ELR (cell line): ENCODE measurements around the gene NAALAD2.
"Not testable (repeated sequence)": the region's sequence is repeated elsewhere in the genome, so short reads cannot be mapped to it uniquely, and the experiment has no call there.

Experiments
- DNase-seq: peaks from one replicate; pipeline ENCODE4 v3.0.0-alpha.2; 2015; ENCODE audit warnings: low read depth

Gene NAALAD2

DNA sequence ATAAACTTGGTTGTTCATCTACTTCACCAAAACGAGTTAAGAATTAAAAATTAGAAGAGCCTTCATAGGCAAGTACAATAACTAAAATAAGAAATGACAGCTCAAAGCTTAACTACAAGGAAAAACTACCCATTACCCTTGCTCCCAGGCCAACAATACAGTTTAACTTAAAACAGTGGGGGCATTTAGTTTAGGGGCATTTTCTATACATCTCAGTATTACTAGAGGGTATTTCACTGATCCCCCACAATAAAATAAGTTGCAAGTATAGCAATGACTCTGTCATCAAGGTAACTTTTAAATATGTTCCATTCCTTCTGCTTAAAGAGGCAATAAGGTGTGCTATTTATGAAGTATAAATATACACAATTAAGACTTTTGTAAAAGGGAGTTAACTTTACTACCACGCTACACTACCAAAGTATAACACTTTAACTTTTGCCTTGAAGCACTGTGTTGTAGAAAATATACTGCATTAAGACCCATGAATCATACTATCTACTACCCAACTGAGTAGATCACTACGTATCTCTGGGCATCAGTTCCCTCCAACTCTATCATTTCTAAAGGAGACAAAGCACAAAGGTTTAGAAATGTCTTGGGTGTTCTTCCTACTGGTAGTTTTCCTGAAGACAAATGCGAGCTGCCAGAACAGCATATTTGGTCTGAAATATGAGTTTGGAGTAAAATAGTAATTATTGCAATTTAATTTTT, 58.6 kb downstream of the NAALAD2 start:
- no peak for DNase-seq

DNA sequence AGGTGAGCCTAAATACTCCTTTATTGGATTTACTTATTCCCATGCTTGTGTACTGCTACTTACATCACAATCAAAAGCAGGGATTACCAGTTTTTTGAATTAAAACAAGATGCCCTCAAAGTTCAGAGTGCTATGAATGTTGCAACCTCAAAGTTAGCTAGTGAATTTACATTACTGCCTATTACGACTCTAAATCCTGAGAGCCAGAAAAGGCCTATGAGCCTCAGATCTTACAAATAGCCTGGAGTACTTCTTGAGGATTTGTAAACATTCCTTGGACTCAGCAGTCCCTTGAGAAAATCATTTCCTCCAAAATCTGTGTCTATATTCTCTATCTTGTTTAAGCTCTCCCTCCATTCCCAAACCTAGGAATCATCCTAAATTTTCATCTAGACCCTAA, 62.9 kb downstream of the NAALAD2 start:
- DNase-seq, result no peak

DNA sequence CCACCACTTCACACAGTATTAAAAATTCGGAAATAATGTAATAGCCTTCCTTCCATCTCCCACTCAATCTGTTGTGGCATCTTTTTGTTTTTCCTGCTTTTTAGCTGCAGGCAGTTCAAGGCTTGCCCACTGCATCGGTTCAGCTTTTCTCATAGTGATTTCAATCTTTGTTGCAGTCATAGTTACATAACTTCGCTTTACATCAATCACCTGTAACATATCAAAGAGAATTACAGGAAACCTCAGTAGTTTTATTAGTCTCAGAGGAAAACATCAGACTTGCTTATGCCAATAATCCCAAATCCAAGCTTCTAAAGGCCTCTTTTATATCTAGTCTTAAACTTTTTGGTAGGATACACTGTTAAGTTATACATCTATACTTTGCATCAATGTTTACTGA, 67.9 kb downstream of the NAALAD2 start:
- no peak for DNase-seq

DNA sequence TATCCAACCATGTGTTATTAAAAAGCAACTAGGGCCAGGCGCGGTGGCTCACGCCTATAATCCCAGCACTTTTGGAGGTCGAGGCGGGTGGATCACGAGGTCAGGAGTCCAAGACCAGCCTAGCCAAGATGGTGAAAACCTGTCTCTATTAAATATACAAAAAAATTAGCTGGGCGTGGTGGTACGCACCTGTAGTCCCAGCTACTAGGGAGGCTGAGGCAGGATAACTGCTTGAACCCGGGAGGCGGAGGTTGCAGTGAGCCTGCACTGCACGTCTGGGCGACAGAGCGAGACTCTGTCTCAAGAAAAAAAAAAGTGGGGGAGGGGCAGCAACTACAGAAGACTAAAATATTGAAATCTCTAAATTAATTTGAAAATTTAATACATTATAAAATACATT, 69.9 kb downstream of the NAALAD2 start:
- no peak for DNase-seq

DNA sequence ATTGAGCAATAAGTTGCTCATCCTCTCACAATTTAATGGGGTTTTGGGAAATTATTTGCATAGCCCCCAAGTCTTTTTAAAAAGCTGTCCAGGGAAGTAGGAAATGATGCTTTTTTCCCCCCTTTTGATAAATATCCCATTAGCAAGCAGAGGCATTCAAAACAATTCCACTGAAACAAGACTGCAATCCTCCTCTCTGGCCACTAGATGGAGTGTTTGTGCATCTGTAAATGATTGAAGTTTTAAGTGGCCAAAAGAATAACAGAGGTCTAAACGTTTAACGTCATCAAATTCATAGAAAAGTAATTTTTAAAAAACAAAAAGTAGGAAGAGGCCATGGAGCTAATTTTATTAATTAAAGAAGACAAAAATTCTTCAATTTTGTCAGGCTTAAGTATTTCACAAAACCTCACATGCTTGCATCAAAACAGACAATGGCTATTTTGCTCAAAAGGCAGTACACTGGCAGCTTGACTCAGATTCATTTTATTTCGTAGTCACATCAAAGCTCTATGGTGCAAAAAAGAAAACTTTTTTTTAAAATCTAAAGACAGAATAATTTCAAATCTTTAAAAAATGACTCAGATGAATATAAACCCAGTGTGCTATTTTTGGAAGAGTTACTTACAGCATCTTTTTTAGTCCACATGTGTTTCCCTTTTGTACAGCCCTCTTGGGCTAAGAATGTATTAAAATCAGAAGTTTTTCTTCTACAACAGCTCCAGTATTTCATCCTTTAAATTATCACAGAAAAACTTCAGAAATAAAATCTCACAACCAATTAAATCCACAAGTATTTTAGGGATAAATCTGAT, 70.6 kb downstream of the NAALAD2 start:
- DNase-seq, result peak; percentile 65

DNA sequence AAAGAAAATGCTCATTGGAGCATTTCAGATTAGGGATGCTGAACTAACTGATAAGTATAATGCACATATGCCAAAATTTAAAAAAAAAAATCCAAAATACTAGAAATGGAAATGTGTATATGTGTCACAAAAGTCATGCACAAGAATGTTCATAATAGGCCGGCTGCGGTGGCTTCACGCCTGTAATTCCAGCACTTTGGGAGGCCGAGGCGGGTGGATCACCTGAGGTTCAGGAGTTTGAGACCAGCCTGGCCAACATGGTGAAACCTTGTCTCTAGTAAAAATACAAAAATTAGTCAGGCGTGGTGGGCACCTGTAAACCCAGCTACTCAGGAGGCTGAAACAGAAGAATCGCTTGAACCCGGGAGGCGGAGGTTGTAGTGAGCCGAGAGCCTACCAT, 73.5 kb downstream of the NAALAD2 start:
- DNase-seq, result not testable (repeated sequence)

DNA sequence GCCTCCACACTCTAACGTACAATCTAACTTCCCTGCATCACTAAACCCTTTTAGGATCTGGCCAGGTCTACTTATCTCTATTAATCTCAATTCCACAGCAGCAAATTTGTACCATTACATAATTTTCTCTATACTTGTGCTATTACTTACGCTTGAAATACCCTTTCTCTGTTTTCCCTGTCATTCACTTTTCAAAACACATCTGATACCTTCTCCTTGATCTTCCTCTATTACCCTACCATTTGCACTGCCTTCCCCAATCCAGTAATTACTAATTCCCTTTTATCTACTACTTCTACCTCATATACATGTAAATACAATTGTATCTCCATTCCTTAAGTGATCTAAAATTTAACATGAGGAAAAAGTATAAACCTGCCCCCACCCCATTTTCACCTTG, 74.4 kb downstream of the NAALAD2 start:
- DNase-seq, result no peak

DNA sequence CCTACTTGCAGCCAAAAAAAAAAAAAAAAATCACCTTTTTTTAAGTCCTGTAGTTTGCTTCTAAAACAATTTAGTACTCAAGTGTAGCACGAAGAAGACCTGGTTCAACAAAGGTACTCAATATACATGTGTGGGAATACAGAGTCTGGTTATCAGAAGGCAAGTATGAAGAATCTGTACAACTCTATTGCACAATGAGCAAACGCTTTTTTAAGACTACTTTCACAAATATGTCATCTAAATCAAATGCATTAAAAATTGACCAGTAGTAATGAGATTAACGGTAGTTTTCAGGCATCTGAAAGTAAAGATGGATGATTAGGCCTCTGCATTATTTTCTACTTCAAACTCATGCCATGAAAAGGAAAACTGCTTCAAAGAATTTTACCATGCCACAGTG, 78.9 kb downstream of the NAALAD2 start:
- DNase-seq, result no peak

DNA sequence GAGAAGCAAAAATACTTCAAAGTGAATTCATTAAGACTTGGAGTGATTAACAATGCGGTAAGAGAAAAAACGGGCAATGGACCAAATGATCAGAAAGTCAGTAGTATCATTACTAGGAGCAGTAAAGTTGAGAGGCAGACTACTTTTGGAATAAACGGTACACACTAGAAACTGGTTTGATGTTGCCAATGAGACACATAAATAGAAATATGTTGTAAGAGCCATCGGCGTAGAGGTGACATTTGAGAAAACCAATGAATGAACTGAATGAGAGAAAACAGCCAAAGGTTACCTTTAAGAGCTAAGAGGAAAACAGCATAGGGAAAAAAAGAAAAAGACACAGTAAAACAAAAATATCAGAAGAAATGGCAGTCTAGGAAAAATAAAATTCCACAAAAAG, 82.1 kb downstream of the NAALAD2 start:
- no peak for DNase-seq

DNA sequence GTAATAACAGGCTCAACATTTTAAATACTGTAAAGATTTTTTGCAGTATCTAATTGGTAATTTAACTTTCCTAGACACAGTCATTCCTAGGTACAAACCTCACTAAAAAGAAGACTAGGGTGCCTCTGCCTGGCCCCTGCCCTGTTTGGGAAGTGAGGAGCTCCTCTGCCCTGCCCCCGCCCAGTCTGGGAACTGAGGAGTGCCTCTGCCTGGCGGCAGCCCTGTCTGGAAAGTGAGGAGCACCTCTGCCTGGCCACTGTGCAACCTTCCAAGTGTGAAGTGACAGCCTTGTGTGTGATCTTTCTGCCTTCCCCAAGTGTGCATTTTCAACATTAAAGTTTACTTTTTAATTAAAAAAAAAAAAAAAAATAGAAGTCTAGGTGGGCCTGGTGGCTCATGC, 84.1 kb downstream of the NAALAD2 start:
- DNase-seq, result no peak

DNA sequence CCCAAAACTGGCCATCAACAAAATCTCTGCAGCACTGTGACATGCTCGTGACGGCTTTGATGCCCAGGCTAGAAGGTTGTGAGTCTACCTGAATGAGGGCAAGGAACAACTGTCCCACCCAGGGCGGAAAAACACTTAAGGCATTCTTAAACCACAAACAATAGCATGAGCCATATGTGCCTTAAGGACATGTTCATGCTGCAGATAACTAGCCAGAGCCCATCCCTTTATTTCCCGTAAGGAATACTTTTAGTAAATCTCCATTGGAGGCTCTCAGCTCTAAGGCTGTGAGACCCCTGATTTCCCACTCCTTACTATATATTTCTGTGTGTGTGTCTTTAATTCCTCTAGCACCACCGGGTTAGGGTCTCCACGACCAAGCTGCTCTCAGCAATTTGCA, 85.0 kb downstream of the NAALAD2 start:
- no peak for DNase-seq

DNA sequence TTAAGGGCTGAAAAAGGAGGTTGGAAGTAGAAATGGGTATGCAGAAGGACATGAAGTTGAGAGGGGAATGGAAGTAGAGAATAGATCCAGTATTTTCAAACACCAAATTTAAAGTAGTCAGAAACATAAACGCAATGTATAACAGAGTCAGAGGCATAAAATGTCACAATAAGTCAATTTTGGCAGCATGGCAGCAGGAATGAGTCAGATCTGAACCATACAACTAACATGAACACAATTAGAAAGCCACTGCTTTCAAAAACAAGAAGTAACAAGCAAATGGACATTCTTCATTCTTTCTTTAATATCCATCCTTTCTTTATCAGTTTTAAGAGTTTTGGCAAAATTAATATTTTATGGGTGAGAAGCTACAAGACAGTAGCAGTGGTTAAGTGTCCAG, 85.9 kb downstream of the NAALAD2 start:
- peak; percentile 55 for DNase-seq

DNA sequence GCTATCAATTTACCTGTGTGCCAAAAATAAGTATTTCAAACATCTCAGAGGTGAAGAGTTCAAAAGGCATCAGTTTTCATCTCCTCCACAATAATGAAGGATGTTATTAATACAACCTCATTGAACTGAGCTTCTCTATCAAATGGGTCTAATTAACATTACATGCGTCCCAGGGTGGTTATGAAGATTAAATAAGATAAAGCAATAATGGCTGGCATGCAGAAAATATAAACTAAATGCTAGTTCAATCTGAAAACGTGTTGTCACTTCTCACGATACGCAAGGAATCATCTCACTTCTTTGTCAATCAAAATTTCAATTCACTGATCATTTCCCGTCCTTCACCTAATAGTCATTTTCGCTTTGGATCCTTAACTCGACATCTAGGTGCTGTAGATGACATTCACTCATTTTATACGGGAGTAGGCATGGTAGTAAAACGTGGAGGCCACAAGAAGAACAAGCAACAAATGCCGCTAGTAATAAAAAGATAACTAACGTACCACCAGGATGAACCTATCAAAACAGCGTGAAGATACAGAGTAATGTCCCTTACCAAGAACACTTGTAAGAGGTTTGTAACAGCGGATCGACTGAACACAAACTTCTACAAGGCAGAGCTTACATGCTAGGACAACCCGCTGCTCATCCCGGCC, 87.5 kb downstream of the NAALAD2 start:
- no peak for DNase-seq

DNA sequence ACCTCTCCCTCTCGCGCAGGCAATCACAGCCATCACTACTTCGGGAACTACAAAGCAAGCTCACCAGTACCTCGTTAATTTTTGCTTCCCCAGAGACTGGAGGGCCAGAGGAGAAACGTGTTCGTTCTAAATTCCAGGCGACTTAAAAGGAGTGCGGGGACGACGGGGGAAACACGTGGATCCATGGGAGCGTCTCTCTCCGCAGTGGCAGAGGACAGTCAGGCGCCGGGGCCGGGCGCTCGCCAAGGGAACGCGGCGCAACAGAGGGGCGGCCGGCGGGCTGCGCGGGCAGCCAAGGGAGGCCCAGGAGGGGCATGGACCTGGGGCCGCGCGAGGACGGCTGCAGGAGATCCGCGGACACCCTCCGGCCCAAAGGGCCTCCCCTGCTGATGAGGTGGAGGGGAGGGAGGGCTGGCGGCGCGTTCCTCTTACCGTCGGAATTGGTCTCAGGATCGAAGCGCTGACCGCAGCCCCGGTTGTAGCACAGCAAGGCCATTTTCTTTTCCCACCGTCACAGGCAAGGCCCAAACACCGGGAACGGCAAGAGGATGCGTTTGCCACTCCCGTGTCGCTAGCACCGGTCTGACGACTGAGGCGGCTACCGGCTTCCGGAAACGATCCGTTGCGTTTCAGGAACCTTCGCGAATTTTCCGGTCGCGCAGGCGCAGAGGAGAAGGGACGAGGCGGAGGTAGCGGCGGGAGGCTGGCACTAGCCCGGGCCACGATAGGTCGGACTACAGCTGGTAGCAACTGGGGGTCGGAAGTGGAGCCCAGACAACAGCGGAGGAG, 88.2 kb downstream of the NAALAD2 start, which contains the start of gene CHORDC1:
TSS of gene CHORDC1 (minus strand) at position 591 of the 789 bp plus-strand sequence. CDS start at position 496, 95 bp downstream.
- DNase-seq, result peak; percentile 88

DNA sequence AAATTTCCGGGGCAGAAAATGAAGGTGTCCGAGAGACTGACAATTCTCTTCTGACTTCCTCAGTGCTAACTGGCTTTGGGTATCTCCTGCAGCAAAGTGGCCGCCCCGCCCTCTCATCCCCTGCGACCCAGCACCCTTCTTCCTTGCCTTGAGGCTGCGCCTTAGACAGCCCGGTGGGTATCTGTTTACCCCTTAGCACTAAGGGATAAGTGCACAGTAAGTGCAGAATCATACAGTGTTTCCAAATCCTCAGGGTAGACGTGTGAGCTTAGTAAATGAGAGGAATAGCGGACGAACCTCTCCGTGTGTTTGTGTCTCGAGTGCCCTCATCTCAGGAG, 88.8 kb downstream of the NAALAD2 start:
- DNase-seq, result no peak

DNA sequence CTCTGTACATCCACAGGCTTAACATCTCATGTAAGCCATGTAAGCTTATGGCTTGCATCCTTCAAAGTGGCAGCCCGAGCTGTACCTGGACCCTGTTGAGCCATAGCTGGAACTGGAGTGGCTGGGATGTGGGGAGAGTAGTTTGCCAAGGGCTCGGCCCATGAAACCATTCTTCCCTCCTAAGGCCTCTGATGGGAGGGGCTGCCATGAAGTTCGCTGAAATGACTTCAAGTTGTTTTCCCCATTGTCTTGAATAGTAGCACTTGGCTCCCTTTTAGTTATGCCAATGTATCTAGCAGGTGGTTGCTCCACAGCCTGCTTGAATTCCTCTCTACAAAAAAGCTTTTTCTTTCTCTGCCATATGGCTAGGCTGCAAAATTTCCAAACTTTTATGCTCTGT, 93.6 kb downstream of the NAALAD2 start:
- DNase-seq, result no peak

DNA sequence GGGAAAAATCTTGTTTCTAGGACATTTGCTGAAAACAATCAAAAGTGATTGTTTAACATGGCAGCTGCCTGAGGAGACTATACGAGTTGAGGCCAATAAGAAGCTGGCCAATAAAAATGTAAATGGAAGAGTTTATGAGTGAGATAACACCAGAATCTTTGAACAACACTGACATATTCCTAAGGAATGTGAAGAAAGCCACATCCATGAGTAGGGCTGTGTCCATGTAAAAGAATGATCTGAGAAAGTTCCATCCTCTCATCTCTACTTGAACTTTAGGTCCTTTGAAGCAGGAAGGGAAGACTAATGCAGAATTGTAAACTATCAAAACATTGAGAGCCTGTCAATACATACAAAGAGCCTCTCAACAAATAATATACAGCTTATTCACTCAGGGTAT, 95.3 kb downstream of the NAALAD2 start:
- DNase-seq, result peak; percentile 37

DNA sequence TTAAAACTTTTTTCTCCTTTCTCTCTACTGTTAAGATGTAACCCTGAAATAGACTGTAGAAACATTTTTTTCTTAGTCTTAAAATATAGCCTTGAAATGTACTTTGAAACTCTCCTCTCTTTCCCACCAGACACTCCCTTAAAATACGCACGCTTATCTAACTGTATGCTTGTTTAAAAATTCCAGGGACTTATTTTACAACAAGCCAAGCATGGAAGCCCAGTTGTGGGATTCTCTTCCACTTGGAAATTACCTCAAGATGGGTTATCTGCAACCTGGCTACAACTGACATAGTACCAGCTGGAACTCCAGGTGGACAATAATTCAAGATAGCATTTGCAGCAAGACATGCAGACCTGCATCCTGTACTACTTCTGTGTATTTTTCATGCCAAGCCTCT, 100.5 kb downstream of the NAALAD2 start:
- no peak for DNase-seq

DNA sequence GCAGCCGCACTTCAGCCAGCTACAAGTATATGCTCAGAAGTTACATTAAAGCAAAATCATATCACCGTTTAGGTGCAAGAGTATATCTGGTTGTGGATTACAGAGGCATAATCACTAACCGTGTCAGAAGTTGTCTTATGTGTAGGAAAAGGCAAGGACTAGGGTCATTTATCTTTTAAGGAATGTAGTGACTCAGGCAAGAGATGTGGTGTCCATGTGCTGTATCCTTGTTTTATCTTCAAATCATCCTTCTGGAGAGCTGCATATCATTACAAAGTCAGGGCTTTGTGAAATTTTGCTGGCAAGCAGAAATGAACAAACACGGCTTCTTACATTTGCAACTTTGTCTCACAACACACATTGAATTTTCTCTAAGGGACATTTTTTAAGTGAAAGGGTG, 101.1 kb downstream of the NAALAD2 start:
- DNase-seq, result no peak

DNA sequence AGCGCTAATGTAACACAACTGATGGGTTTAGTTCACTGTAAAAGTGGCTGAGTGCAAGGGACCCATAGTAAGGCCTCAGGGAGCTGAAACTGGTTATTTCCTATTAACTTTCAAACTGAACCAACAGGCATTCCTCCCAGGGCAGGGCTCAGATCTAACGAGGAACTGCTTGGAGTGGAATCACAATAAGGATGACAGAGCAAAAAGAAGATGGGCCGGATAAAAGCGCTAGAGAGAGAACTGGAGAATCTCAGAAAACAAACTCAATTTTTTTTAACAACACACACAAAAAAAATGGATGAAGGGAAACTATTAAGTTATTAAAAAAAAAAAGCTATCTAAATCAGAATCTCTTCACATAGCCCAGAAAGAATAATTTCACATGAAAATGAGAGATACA, 102.5 kb downstream of the NAALAD2 start:
- no peak for DNase-seq

DNA sequence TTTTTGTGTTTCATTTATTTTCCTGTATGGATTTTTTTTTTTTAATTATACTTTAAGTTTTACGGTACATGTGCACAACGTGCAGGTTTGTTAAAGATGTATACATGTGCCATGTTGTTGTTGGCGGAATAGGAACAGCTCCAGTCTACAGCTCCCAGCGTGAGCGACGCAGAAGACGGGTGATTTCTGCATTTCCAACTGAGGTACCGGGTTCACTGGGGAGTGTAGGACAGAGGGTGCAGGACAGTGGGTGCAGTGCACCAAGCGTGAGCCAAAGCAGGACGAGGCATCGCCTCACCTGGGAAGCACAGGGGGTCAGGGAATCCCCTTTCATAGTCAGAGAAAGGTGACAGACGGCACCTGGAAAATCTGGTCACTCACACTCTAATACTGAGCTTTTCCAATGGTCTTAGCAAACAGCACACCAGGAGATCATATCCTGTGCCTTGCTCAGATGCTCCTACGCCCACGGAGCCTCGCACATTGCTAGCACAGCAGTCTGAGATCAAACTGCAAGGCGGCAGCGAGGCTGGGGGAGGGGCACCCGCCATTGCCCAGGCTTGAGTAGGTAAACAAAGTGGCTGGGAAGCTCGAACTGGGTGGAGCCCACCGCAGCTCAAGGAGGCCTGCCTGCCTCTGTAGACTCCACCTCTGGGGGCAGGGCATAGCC, 105.6 kb downstream of the NAALAD2 start:
- not testable (repeated sequence) for DNase-seq

DNA sequence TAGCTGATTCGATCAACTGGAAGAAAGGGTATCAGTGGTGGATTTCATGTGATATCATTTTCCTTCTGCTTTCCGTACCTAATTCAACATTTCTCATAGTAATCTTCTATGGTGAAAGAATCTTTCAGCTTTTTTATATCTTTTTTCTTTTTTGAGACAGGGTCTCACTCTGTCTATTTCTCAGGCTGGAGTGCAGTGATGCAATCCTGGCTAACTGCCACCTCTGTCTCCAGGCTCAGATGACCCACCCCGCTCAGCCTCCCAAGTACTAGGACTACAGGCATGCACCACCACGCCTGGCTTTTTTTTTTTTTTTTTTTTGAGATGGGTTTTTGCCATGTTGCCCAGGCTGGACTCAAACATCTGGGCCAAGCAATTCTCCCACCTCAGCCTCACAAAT, 107.0 kb downstream of the NAALAD2 start:
- no peak for DNase-seq
